Panc1 (cell line): ENCODE results near the gene ADCY1. TPM values are rescaled to one million over a fixed set of nuclear protein-coding genes. Genes with fewer than 3 reads are reported as not detected.

Experiments
- ATAC-seq: fragments of 200-7000 bp; cut with Tn5 transposase; 2 replicates; pipeline ENCODE4 v1.9.1; 2020; ENCODE audit warnings: mild to moderate bottlenecking, moderate library complexity
- BruUV-seq: library from RNA; stranded (reverse); fragments of 400-500 nt; replicated peaks from 2 replicates; lab custom pipeline; 2021; lab: Mats Ljungman, UMichigan
- CTCF ChIA-PET: fragments of 300-600 bp; sonication (Branson Sonifier 250); formaldehyde crosslinking; loops from one replicate; lab custom pipeline; 2022; ENCODE audit warnings: antibody characterized with exemption; lab: Charles Lee
- POLR2A ChIA-PET: fragments of 300-600 bp; sonication (Branson Sonifier 250); formaldehyde crosslinking; loops from one replicate; lab custom pipeline; 2022; ENCODE audit warnings: antibody characterized with exemption; lab: Charles Lee
- DNase-seq: peaks from one replicate; pipeline ENCODE4 v3.0.0-alpha.2; 2010; ENCODE audit warnings: low read depth, low spot score
- H3K27ac ChIP-seq: 2 replicates; pipeline ENCODE4 v1.5.1; 2011; ENCODE audit warnings: mild to moderate bottlenecking, low read length, inconsistent platforms
- H3K27me3 ChIP-seq: fragments of 200-500 bp; sonication (Bioruptor generic); 2 replicates; pipeline ENCODE4 v1.6.0; 2014; ENCODE audit warnings: low read length, inconsistent platforms; ENCODE audit not compliant: control insufficient read depth, insufficient read depth
- H3K36me3 ChIP-seq: fragments of 200-500 bp; sonication (Bioruptor generic); 2 replicates; pipeline ENCODE4 v1.5.1; 2014; ENCODE audit warnings: inconsistent platforms, mild to moderate bottlenecking, low read length, moderate library complexity; ENCODE audit not compliant: control insufficient read depth, insufficient read depth
- H3K4me1 ChIP-seq: 2 replicates; pipeline ENCODE4 v1.5.1; 2011; ENCODE audit warnings: inconsistent platforms, mild to moderate bottlenecking, low read length, moderate library complexity; ENCODE audit not compliant: control insufficient read depth, insufficient read depth
- H3K4me3 ChIP-seq, 2 experiments: 2 replicates each; pipeline ENCODE4 v1.5.1; 2011 to 2012; ENCODE audit warnings: low read depth in 2 of 2, low read length in 2 of 2, mild to moderate bottlenecking in 2 of 2, inconsistent platforms in 1 of 2, moderate library complexity in 1 of 2
- H3K9me3 ChIP-seq: fragments of 200-500 bp; sonication (Bioruptor generic); 2 replicates; pipeline ENCODE4 v1.5.1; 2014; ENCODE audit warnings: low read depth, mild to moderate bottlenecking, inconsistent platforms, low read length, moderate library complexity; ENCODE audit not compliant: control insufficient read depth, insufficient read depth
- POLR2AphosphoS5 ChIP-seq: IDR thresholded peaks from 2 replicates; pipeline ENCODE4 v1.6.1; 2012; ENCODE audit warnings: mild to moderate bottlenecking, low read depth, low read length, moderate library complexity
- SIN3A ChIP-seq: IDR thresholded peaks from 2 replicates; pipeline ENCODE4 v1.6.1; 2012; ENCODE audit warnings: low read depth, mild to moderate bottlenecking, low read length, moderate library complexity, borderline replicate concordance; ENCODE audit not compliant: insufficient read depth
- TCF7L2 ChIP-seq: IDR thresholded peaks from 2 replicates; pipeline ENCODE4 v1.6.1; 2011; ENCODE audit warnings: mild to moderate bottlenecking, low read depth, low read length, inconsistent platforms
- in situ Hi-C: cut with HindIII; loops from 2 replicates; pipeline ENCODE4 v1.10.0; 2016; ENCODE audit warnings: low sequenced_read_pairs, low pct_unique_long_range_greater_than_20kb
- intact Hi-C: fragments of 100-400 bp; cut with micrococcal nuclease; formaldehyde crosslinking; loops from one replicate; pipeline ENCODE4 v1.10.0; 2022; ENCODE audit not compliant: unreplicated experiment
- total RNA-seq: library from RNA; stranded (reverse); gene quantifications from one replicate; pipeline ENCODE4 v1.2.1, GENCODE V29; 2021; ENCODE audit not compliant: unreplicated experiment
- TF ChIP-seq, protein P1 (sequence below): fragments of 450-650 bp; IDR thresholded peaks from 2 replicates; pipeline ENCODE4 v1.5.1; 2017; ENCODE audit warnings: mild to moderate bottlenecking
- TF ChIP-seq, protein P2 (sequence below), 2 experiments: IDR thresholded peaks; 2 replicates each; pipeline ENCODE4 v1.6.1; 2011 to 2012; ENCODE audit warnings: low read depth in 2 of 2, control low read depth in 1 of 2, low read length in 1 of 2, mild to moderate bottlenecking in 1 of 2, moderate library complexity in 1 of 2; ENCODE audit not compliant: insufficient read depth in 1 of 2

The ADCY1 gene
- total RNA-seq, 1 experiment from 2014 or later, result 2.1 TPM

DNA sequence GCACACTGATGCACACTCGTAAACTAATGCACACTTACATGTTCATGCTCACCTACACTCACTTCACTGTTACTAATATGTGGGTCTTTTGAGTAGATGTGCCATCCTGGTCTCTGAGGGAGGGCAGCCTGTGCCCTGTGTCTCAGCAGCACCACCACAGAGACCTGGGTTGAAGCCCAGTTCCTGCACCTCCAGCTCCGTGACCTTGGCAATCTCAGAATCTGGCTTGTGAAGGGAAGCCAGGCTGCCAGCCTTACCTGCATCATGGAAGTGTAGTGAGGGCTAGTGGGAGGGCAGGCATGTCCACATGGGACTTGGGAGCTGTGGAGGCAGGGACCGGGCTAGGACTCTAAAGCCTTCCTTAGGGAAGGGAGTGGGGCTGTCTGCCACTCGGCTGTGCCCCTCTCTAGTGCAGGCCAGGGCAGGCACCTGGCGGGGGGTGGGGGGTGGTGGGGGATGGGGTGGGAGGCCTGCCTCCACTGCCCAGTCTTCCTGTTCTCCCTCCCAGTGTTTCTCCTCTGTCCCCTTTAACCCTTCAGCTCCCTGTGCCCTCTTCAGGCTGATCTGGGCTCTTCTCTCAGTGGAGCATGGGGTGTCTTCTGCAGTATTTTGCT lies 8.1 kb downstream of the ADCY1 start:
- H3K9me3 ChIP-seq, result no peaks in the 10 kb centered on the region
- in situ Hi-C loops (no loop called here), intact Hi-C loops (no loop called here)
- no peaks in the 10 kb centered on the region for H3K36me3 ChIP-seq
- no peak for TF ChIP-seq TCF7L2
- ChIA-PET POLR2A (no interaction called here), CTCF (interaction anchor here (0.7 kb wide), 1 partner anchor 323 kb away, joined by 3 read pairs; no protein-coding TSS in a partner anchor)
- no peaks in the 10 kb centered on the region for H3K4me1 ChIP-seq
- ATAC-seq (peak; percentile 31; the same call in 1 of the 2 replicates), DNase-seq (no peak)
- no peak overlapping the region for H3K27ac ChIP-seq
- H3K4me3 ChIP-seq, result no peak overlapping the region
- BruUV-seq, result no TSS peak
- peaks cover 7% of the 10 kb centered on the region; the same call in 1 of the 2 replicates for H3K27me3 ChIP-seq

DNA sequence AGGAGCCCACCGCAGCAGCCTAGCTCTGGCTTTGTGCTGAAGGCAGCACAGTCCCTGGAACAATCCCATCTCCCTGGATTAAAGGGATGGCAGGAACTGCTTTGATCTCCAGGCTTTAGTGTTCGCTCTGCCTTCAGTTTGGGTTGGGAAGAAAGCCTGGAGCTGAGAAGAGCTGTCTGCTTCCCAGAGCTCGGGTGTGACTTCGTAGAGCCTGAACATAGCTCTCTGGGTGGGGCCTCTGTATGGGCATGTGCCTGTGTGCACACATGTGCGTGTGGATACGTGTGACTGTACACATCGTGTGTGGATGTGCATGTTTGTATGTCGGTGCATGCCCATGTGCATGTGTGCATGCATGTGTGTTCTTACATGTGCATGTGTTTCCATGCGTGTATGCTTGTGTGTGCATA lies 8.7 kb downstream of the ADCY1 start:
- Histone ChIP-seq H3K4me1 (no peaks in the 10 kb centered on the region), H3K9me3 (no peaks in the 10 kb centered on the region), H3K27ac (no peak overlapping the region), H3K36me3 (no peaks in the 10 kb centered on the region), H3K4me3 (no peak overlapping the region), H3K27me3 (peaks cover 1% of the 10 kb centered on the region; the same call in 1 of the 2 replicates)
- TF ChIP-seq POLR2AphosphoS5, result no peak
- no peak for TF ChIP-seq SIN3A
- no peak for TF ChIP-seq TCF7L2
- TF ChIP-seq, protein P1, sequence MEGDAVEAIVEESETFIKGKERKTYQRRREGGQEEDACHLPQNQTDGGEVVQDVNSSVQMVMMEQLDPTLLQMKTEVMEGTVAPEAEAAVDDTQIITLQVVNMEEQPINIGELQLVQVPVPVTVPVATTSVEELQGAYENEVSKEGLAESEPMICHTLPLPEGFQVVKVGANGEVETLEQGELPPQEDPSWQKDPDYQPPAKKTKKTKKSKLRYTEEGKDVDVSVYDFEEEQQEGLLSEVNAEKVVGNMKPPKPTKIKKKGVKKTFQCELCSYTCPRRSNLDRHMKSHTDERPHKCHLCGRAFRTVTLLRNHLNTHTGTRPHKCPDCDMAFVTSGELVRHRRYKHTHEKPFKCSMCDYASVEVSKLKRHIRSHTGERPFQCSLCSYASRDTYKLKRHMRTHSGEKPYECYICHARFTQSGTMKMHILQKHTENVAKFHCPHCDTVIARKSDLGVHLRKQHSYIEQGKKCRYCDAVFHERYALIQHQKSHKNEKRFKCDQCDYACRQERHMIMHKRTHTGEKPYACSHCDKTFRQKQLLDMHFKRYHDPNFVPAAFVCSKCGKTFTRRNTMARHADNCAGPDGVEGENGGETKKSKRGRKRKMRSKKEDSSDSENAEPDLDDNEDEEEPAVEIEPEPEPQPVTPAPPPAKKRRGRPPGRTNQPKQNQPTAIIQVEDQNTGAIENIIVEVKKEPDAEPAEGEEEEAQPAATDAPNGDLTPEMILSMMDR, result no peak
- TF ChIP-seq, protein P2, sequence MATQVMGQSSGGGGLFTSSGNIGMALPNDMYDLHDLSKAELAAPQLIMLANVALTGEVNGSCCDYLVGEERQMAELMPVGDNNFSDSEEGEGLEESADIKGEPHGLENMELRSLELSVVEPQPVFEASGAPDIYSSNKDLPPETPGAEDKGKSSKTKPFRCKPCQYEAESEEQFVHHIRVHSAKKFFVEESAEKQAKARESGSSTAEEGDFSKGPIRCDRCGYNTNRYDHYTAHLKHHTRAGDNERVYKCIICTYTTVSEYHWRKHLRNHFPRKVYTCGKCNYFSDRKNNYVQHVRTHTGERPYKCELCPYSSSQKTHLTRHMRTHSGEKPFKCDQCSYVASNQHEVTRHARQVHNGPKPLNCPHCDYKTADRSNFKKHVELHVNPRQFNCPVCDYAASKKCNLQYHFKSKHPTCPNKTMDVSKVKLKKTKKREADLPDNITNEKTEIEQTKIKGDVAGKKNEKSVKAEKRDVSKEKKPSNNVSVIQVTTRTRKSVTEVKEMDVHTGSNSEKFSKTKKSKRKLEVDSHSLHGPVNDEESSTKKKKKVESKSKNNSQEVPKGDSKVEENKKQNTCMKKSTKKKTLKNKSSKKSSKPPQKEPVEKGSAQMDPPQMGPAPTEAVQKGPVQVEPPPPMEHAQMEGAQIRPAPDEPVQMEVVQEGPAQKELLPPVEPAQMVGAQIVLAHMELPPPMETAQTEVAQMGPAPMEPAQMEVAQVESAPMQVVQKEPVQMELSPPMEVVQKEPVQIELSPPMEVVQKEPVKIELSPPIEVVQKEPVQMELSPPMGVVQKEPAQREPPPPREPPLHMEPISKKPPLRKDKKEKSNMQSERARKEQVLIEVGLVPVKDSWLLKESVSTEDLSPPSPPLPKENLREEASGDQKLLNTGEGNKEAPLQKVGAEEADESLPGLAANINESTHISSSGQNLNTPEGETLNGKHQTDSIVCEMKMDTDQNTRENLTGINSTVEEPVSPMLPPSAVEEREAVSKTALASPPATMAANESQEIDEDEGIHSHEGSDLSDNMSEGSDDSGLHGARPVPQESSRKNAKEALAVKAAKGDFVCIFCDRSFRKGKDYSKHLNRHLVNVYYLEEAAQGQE (IDR thresholded peaks at IDR 0.05; ENCODE audit: insufficient read depth in 1 of 2, low read depth in 2 of 2, low read length in 1 of 2), result no peak
- BruUV-seq, result no TSS peak
- intact Hi-C loops (no loop called here), in situ Hi-C loops (no loop called here)
- ChIA-PET POLR2A (no interaction called here), CTCF (interaction anchor here (0.7 kb wide), 1 partner anchor 324 kb away, joined by 3 read pairs; no protein-coding TSS in a partner anchor)
- ATAC-seq (0 out of 2 replicates have a peak, but pooled peaks have one; percentile 12), DNase-seq (no peak)

DNA sequence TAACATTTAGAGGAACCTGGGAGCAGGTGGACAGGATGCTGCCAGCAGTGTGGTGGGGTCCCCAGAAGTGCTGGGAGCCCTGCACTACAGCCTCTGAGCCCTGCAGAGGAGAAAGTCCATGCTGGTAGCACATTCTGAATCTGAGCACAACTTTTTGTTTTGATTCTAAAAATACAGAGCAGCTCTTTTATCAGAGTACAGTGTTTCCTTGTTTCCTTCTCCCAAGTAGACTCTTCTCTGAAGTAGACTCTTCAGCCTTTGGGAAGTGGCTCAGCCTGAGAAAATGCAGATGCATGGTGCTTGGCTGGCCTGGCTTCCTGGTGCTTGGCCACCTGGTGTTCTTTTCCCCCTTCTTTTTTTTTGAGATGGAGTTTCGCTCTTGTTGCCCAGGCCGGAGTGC lies 9.1 kb downstream of the ADCY1 start:
- in situ Hi-C loops, result no loop called here
- no TSS peak for BruUV-seq
- CTCF ChIA-PET, result no interaction called here
- Histone ChIP-seq H3K9me3 (no peaks in the 10 kb centered on the region), H3K4me3 (no peak overlapping the region), H3K36me3 (no peaks in the 10 kb centered on the region), H3K4me1 (no peaks in the 10 kb centered on the region), H3K27me3 (no peaks in the 10 kb centered on the region; the same call in 1 of the 2 replicates), H3K27ac (no peak overlapping the region)
- intact Hi-C loops, result no loop called here
- DNase-seq, result no peak
- ATAC-seq, result no peak
- POLR2A ChIA-PET, result no interaction called here
- TF ChIP-seq SIN3A (no peak), TCF7L2 (no peak), POLR2AphosphoS5 (no peak)
- TF ChIP-seq, protein P2 (IDR thresholded peaks at IDR 0.05; ENCODE audit: insufficient read depth in 1 of 2, low read depth in 2 of 2, low read length in 1 of 2), result no peak
- TF ChIP-seq, protein P1, result no peak
